ENCODE data around the gene ANKS6. TPM values are rescaled to one million over a fixed set of nuclear protein-coding genes. Genes with fewer than 3 reads are reported as not detected.
"Not testable (repeated sequence)": the region's sequence is repeated elsewhere in the genome, so short reads cannot be mapped to it uniquely, and the experiment has no call there.

The ANKS6 gene
- total RNA-seq, 1 donor from 2014 or later: 12.3 TPM

- no peak for DNase-seq
Measured at GRCh38 chr9:98700801-98701200, 95.6 kb downstream of the ANKS6 start.

DNA sequence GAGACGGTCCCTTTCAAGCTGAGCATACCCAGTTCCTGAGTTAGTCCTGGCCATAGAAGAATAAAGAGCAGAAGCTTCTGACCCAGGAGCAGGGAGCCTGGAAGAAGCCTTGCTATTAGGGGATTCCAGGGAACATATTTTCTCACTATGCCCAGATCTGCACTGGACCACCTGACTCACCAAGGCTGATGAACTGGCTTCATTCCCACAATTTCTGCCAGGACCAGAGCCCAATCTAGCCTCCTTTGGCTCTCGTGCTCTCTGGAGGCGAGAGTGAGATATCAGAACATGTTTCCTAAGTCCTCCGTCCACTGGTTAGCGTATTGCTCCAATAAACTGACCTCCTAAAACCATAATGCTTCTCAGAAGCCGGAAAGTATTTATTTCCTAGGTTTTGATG lies 97.5 kb downstream of the ANKS6 start:
- DNase-seq: no peak

DNA sequence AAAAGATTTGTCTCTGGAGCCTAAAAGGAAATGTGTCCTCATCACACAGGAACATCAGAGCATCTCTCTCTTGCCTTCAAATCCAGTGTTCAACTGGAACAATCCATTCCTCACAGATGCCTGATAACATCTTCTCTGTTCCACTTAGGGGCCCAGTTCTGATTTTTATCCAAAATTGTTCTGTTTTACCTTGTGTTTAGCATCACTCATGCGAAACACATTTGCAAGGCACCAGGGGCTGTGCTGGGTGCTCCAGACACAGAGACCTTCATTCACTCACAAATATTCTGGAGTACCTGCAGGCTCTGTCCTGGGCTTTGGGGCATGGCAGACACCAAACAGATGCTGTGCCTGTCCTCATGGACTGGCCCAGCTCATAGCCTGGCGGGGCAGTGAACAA lies 101.4 kb downstream of the ANKS6 start:
- DNase-seq: no peak

DNA sequence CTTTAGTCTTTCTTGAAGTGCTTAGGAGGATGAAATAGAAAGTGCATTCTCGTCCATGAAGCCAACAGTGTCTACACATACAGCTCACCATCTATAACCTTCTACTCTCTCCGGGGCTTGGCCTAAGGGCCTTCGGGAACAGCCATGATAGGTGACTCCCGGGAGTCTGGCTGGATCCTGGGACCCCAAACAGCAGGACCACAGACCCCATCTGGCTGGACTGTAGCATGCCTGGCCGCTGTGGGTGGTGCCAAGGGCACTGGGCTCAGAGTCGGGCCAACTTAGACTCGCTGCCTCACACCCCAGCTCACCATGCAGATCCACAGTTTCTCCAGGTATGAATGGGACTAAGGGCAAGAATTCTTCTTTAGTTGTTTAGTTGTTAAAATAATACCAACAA lies 104.0 kb downstream of the ANKS6 start:
- DNase-seq: no peak

DNA sequence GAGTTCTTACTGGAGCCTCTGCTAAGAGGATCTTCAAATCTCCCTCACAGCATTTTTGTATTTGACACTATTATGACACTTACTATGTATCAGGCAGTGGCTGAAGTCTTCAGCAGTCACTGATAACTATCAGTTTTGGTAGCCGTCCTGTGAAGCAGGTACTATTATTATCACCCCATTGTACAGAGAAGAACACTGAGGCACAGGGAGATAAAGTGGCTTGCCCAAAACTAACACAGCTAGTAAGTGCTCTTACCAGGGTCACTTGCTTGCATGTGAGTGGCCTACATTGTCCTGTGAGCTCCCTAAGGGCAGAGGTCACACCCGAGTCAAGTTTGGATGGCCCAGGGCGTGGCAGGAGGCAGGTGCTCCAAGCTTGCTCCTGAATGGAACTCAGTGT lies 104.5 kb downstream of the ANKS6 start:
- DNase-seq: no peak

DNA sequence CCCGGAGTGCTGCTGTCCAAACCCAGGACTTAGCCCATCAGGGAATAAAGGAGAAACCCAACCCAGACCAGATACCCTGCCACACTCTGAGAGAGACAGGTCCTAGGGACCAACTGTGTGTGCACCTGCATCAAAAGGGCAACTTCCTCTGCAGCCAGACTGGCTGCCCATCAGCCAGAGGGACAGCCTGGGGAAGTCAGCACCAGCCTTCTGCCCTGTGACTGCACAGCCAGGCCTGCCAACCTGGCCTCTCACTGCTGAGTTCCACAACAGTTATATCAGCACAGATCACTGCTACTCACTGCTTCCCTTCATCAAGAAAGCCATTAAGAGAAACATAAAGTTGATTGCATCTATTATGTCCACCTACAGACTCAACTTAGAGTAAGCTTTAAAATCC lies 105.7 kb downstream of the ANKS6 start:
- no peak for DNase-seq

GRCh38 chr9:98688710-98689495 lies 107.5 kb downstream of the ANKS6 start:
- no peak for DNase-seq

DNA sequence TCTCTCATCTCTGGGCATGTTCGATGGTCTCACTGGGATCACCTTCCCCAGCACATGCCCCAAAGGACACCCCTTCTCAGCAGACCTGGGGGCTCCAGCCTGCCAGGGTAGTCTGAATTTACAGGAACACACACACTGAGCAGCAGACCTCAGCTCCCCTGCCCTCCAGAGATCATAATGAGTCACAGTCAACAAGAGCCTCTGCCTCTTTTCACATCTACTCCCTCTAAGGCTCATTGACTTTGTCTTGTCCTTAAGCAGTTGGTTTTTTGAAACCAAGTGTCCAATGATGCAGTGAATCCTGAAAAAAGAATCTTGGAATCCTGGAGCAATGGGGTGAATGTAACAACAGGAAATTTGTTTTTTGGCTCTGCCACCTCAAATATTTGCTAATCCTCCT lies 108.4 kb downstream of the ANKS6 start:
- DNase-seq: no peak

DNA sequence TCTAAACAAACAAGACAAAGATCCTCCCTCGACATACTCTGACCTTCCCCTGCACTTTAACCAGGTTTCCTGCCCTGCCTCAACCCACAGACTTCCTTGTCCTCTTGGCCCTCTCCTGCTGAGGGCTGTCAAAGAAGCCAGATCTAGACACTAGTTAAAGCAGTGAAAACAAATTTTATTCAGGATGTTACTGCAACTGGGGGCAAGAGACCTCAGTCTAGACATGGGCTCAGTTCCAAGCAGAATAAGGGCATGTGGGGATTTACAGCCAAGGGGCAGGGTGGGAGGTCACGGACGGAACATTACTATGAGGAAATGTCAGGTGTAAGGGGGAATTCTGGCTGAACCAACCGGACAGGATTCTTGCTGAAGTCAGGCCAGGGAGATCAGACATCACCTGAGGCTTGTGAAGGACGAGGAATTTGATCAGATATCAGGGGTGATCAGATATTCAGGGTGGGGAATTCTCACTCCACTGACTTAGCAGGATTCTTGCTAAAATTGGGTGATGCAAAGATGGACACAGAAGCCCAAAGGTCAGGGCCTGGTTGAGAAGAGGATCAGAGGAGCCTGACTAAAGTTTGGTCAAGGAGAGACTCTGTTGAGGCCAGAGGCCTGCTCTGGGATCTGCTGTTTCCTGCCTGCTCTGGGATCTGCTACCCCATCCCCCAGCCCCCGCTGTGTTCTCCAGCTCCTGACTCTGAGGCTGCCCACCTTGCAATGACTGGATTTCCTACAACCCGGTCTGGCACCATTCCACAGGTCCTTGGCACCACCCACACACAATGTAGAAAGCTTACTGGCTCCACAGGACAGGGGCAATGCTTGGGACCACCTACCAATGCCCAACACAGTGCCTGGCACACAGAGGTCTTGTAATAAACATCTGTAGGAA lies 109.1 kb downstream of the ANKS6 start:
- DNase-seq: no peak

DNA sequence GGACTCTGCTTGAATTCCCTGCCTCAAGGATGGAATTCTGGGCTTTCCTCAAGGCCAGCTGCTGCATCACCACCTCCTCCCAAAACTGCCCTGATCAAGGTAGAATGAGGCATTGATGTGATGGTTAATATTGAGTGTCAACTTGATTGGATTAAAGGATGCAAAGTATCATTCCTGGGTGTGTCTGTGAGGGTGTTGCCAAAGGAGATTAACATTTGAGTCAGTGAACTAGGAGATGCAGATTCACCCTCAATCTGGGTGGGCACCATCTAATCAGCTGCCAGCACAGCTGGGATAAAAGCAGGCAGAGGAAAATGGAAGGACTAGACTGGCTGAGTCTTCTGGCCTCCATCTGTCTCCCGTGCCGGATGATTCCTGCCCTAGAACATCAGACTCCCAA lies 111.5 kb downstream of the ANKS6 start:
- not testable (repeated sequence) for DNase-seq

Other genes starting within 250 kb of the ANKS6 start
- 0.41 TPM for gene GABBR2, start 87.6 kb downstream of the ANKS6 start, total RNA-seq
- 6.2 TPM for gene GALNT12, start 11.1 kb upstream of the ANKS6 start, total RNA-seq
- gene COL15A1, start 147.4 kb upstream of the ANKS6 start, total RNA-seq: 455 TPM